NCI-H510A treated with DMSO at 0.1 percent for 48 hours (cell line): ENCODE results near the gene ZNF565.
"Not testable (repeated sequence)": the region's sequence is repeated elsewhere in the genome, so short reads cannot be mapped to it uniquely, and the experiment has no call there.

Source experiments
- DNase-seq: peaks from one replicate; lab custom pipeline; 2025; lab: John Stamatoyannopoulos, UW

ZNF565 gene

GRCh38 chr19:36212895-36213294, 1.6 kb downstream of the ZNF565 start:
- no peak for DNase-seq

- no peak for DNase-seq
Measured at GRCh38 chr19:36210497-36210896, 4.0 kb downstream of the ZNF565 start.

- no peak for DNase-seq
Measured at GRCh38 chr19:36209372-36209771, 5.1 kb downstream of the ZNF565 start.

GRCh38 chr19:36207605-36208252, 6.7 kb downstream of the ZNF565 start:
- no peak for DNase-seq

GRCh38 chr19:36203293-36203692, 11.2 kb downstream of the ZNF565 start:
- DNase-seq: no peak

- no peak for DNase-seq
Measured at GRCh38 chr19:36201684-36202083, 12.8 kb downstream of the ZNF565 start.

GRCh38 chr19:36198119-36198518, 16.3 kb downstream of the ZNF565 start:
- DNase-seq: no peak

GRCh38 chr19:36196249-36196648, 18.2 kb downstream of the ZNF565 start:
- DNase-seq: no peak

GRCh38 chr19:36186722-36187121, 27.7 kb downstream of the ZNF565 start:
- not testable (repeated sequence) for DNase-seq

- DNase-seq: no peak
Measured at GRCh38 chr19:36183245-36183628, 31.2 kb downstream of the ZNF565 start.

- DNase-seq: no peak
Measured at GRCh38 chr19:36182612-36183244, 31.7 kb downstream of the ZNF565 start.

GRCh38 chr19:36179077-36179476, 35.4 kb downstream of the ZNF565 start:
- DNase-seq: not testable (repeated sequence)

- DNase-seq: not testable (repeated sequence)
Measured at GRCh38 chr19:36173846-36174245, 40.6 kb downstream of the ZNF565 start.

GRCh38 chr19:36172852-36173251, 41.6 kb downstream of the ZNF565 start:
- no peak for DNase-seq

- peak; percentile 4 for DNase-seq
Measured at GRCh38 chr19:36169084-36169760, 45.2 kb downstream of the ZNF565 start.

GRCh38 chr19:36163813-36164212, 50.7 kb downstream of the ZNF565 start:
- DNase-seq: no peak

GRCh38 chr19:36160821-36161596, 53.5 kb downstream of the ZNF565 start:
- DNase-seq: no peak

- DNase-seq: no peak
Measured at GRCh38 chr19:36153126-36153525, 61.3 kb downstream of the ZNF565 start.

GRCh38 chr19:36152352-36153091, 61.9 kb downstream of the ZNF565 start, which contains the start of gene COX7A1:
COX7A1 (minus strand) TSS chr19:36152447; CDS start chr19:36152407, 40 bp downstream.
- DNase-seq: no peak

GRCh38 chr19:36152019-36152351, 62.5 kb downstream of the ZNF565 start:
- no peak for DNase-seq

GRCh38 chr19:36151144-36152018, 63.1 kb downstream of the ZNF565 start:
- DNase-seq: no peak
